ENCODE results near the gene CDKL1. TPM values are rescaled to one million over a fixed set of nuclear protein-coding genes. Genes with fewer than 3 reads are reported as not detected.
A peak's percentile ranks its signal among the peaks of the same experiment; 100 is the strongest.

CDKL1 gene
- total and polyA plus RNA-seq, 2 of the 13 experiments (the other 11 are each of a cell fraction or from before 2014, with no cell fraction given): 4.4 to 5.1 TPM

DNA sequence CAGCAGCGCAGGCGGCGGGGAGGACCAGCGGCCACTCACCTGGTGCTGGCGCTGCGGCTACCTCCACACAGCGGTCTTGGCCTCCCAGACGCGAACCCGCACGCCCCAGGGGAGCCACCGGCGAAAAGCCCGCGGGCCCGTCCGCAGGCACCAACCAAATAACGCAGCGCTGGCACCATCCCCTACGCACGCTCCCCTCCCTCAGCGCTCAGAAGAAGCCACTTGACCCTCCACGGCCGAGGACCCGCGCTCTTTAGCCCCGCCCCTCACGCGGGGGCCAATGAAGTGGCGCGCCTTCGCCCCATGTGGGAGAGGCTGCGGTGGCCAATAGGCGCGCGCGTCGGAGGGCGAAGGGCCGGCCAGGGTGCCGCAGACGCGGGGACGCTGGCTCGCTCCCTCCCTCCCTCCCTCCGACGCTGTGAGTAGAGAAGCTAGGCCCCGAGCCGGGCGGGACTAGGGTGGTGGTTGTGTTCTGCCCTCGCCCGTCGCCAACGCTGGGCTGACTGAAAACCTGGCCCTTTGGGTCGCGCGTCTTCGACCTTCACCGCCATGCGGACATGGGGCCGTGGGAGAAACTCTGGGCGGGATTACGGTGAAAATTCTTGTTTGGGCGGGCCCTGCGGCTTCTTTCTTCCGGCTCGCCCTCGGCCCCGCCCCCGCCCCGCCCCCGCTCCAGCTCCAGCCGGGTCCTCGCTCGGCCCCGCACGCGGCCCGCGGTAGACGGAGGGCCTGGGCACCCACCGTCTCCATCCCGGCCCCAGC, 84.5 kb downstream of the CDKL1 start, which contains the start of the genes DMAC2L and L2HGDH (continued):
- peak; percentile 96 for TF ChIP-seq ZNF749 (CRISPR knock-in tag; IDR thresholded peaks at IDR 0.05; ENCODE audit: borderline replicate concordance)
- TF ChIP-seq, protein P1, sequence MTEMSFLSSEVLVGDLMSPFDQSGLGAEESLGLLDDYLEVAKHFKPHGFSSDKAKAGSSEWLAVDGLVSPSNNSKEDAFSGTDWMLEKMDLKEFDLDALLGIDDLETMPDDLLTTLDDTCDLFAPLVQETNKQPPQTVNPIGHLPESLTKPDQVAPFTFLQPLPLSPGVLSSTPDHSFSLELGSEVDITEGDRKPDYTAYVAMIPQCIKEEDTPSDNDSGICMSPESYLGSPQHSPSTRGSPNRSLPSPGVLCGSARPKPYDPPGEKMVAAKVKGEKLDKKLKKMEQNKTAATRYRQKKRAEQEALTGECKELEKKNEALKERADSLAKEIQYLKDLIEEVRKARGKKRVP (CRISPR knock-in tag; IDR thresholded peaks at IDR 0.05): 0 out of 4 replicates have a peak, but pooled peaks of 1 of the 2 experiments have one; percentile 12
- TF ChIP-seq ATF6 (CRISPR knock-in tag; conservative IDR thresholded peaks at IDR 0.05): no peak
- peak; percentile 34; the same call in 1 of the 2 replicates for TF ChIP-seq ZNF678 (CRISPR knock-in tag; IDR thresholded peaks at IDR 0.05)
- TF ChIP-seq GTF2F1 (IDR thresholded peaks at IDR 0.05; ENCODE audit: low read length): 0 out of 2 replicates have a peak, but pooled peaks have one; percentile 33
- no peak for TF ChIP-seq ZNF83 (CRISPR knock-in tag; IDR thresholded peaks at IDR 0.05; ENCODE audit: borderline replicate concordance)
- peak; percentile 60; the same call in 1 of the 2 replicates for TF ChIP-seq HOXA5 (CRISPR knock-in tag; IDR thresholded peaks at IDR 0.05)
- TF ChIP-seq SIX4 (CRISPR knock-in tag; IDR thresholded peaks at IDR 0.05): 0 out of 2 replicates have a peak, but pooled peaks have one; percentile 31
- TF ChIP-seq, protein P2, sequence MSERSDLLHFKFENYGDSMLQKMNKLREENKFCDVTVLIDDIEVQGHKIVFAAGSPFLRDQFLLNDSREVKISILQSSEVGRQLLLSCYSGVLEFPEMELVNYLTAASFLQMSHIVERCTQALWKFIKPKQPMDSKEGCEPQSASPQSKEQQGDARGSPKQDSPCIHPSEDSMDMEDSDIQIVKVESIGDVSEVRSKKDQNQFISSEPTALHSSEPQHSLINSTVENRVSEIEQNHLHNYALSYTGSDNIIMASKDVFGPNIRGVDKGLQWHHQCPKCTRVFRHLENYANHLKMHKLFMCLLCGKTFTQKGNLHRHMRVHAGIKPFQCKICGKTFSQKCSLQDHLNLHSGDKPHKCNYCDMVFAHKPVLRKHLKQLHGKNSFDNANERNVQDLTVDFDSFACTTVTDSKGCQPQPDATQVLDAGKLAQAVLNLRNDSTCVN (CRISPR knock-in tag; IDR thresholded peaks at IDR 0.05; ENCODE audit: borderline replicate concordance): no peak; the same call in 1 of the 2 replicates
- peak; percentile 52; the same call in 1 of the 2 replicates for TF ChIP-seq ZNF414 (CRISPR knock-in tag; IDR thresholded peaks at IDR 0.05)
- no peak for TF ChIP-seq PTBP1 (IDR thresholded peaks at IDR 0.05; ENCODE audit: low read depth, low read length, poor library complexity, severe bottlenecking)
- no peak for TF ChIP-seq MTF1 (CRISPR knock-in tag; IDR thresholded peaks at IDR 0.05)
- no peak for TF ChIP-seq TCF7L2 (IDR thresholded peaks at IDR 0.05; ENCODE audit: low read depth, low read length)
- peak; percentile 91 for TF ChIP-seq ZFP91 (CRISPR knock-in tag; IDR thresholded peaks at IDR 0.05; ENCODE audit: borderline replicate concordance)
